HG02759 (cell line): ENCODE measurements around the gene ABL1.

Source experiments
- ATAC-seq: cut with Tn5 transposase; IDR thresholded peaks from one replicate; pipeline ENCODE4 v1.9.1; 2021; ENCODE audit warnings: mild to moderate bottlenecking, moderate library complexity; ENCODE audit not compliant: unreplicated experiment

The ABL1 gene

GRCh38 chr9:130870491-130871381, 35.7 kb downstream of the ABL1 start:
- no peak for ATAC-seq

GRCh38 chr9:130871395-130872062, 36.5 kb downstream of the ABL1 start:
- ATAC-seq = no peak

GRCh38 chr9:130872093-130872492, 37.0 kb downstream of the ABL1 start:
- no peak for ATAC-seq

- ATAC-seq = no peak
Observed at GRCh38 chr9:130872508-130872907, 37.5 kb downstream of the ABL1 start.

- ATAC-seq = no peak
Observed at GRCh38 chr9:130872912-130873503, 38.0 kb downstream of the ABL1 start.

GRCh38 chr9:130873966-130874365, 38.9 kb downstream of the ABL1 start:
- no peak for ATAC-seq

- no peak for ATAC-seq
Observed at GRCh38 chr9:130874783-130875182, 39.7 kb downstream of the ABL1 start.

GRCh38 chr9:130877300-130877699, 42.2 kb downstream of the ABL1 start:
- ATAC-seq = no peak

GRCh38 chr9:130878295-130878694, 43.2 kb downstream of the ABL1 start:
- no peak for ATAC-seq

GRCh38 chr9:130879863-130880411, 44.9 kb downstream of the ABL1 start:
- ATAC-seq = no peak

GRCh38 chr9:130880599-130881220, 45.7 kb downstream of the ABL1 start:
- no peak for ATAC-seq

GRCh38 chr9:130881516-130881915, 46.5 kb downstream of the ABL1 start:
- no peak for ATAC-seq

- ATAC-seq = no peak
Observed at GRCh38 chr9:130882696-130883225, 47.7 kb downstream of the ABL1 start.

- no peak for ATAC-seq
Observed at GRCh38 chr9:130883479-130883878, 48.4 kb downstream of the ABL1 start.

- ATAC-seq = no peak
Observed at GRCh38 chr9:130884111-130884531, 49.1 kb downstream of the ABL1 start.

- ATAC-seq = no peak
Observed at GRCh38 chr9:130884542-130885483, 49.8 kb downstream of the ABL1 start.

GRCh38 chr9:130885484-130886375, 50.7 kb downstream of the ABL1 start:
- no peak for ATAC-seq

- ATAC-seq = no peak
Observed at GRCh38 chr9:130886981-130887380, 51.9 kb downstream of the ABL1 start.
